Natural killer cell (primary cell): ENCODE data around the gene ATM. TPM values are rescaled to one million over a fixed set of nuclear protein-coding genes. Genes with fewer than 3 reads are reported as not detected.

Experiments
- ATAC-seq, 3 donors: fragments of 150-1000 bp in 2 of 3; fragments of 200-7000 bp in 1 of 3; cut with Tn5 transposase; 1 replicate in 1 of 3; 2 replicates in 2 of 3; pipeline ENCODE4 v1.10.0; 2021; ENCODE audit warnings: mild to moderate bottlenecking in 2 of 3, moderate library complexity in 2 of 3
- DNase-seq, 2 donors: peaks; one replicate each; pipeline versions ENCODE4 v3.0.0 to v3.0.0-alpha.2; 2013 to 2021; ENCODE audit warnings: mixed read lengths in 1 of 2
- H3K27ac ChIP-seq: one replicate; pipeline ENCODE4 v1.5.1; 2013; ENCODE audit warnings: mild to moderate bottlenecking, low read length
- H3K27me3 ChIP-seq: one replicate; pipeline ENCODE4 v1.6.1; 2013; ENCODE audit warnings: low read length; ENCODE audit not compliant: control insufficient read depth, insufficient read depth
- H3K36me3 ChIP-seq: one replicate; pipeline ENCODE4 v1.6.1; 2013; ENCODE audit warnings: low read length; ENCODE audit not compliant: control insufficient read depth, insufficient read depth
- H3K4me1 ChIP-seq: one replicate; pipeline ENCODE4 v1.6.1; 2013; ENCODE audit warnings: low read length; ENCODE audit not compliant: control insufficient read depth, insufficient read depth
- H3K4me3 ChIP-seq: one replicate; pipeline ENCODE4 v1.5.1; 2013; ENCODE audit warnings: low read length
- H3K9me3 ChIP-seq: one replicate; pipeline ENCODE4 v1.6.1; 2013; ENCODE audit warnings: low read length; ENCODE audit not compliant: control insufficient read depth, insufficient read depth
- H3K27ac Mint-ChIP-seq, 2 donors: one replicate each; pipeline ENCODE4 v1.8.0; 2022; ENCODE audit warnings: mild to moderate bottlenecking in 2 of 2, mixed read lengths in 2 of 2, moderate library complexity in 1 of 2
- H3K27me3 Mint-ChIP-seq, 2 donors: one replicate each; pipeline ENCODE4 v1.8.0; 2022; ENCODE audit warnings: low read depth in 2 of 2, mixed read lengths in 2 of 2
- H3K36me3 Mint-ChIP-seq: one replicate; pipeline ENCODE4 v1.8.0; 2022; ENCODE audit warnings: mixed read lengths
- H3K4me1 Mint-ChIP-seq, 2 donors: one replicate each; pipeline ENCODE4 v1.8.0; 2022; ENCODE audit warnings: mixed read lengths in 2 of 2
- H3K4me3 Mint-ChIP-seq: one replicate; pipeline ENCODE4 v1.8.0; 2022; ENCODE audit warnings: mild to moderate bottlenecking, moderate library complexity, mixed read lengths
- H3K9me3 Mint-ChIP-seq, 2 donors: one replicate each; pipeline ENCODE4 v1.8.0; 2022; ENCODE audit warnings: mixed read lengths in 2 of 2
- CTCF ChIP-seq: fragments of 200-600 bp; IDR thresholded peaks from one replicate; pipeline ENCODE4 v1.8.0; 2022; ENCODE audit warnings: antibody characterized with exemption
- WGBS: methylation state at CpG from one replicate; pipeline ENCODE4 v1.1.7; 2013; ENCODE audit warnings: missing lambda C conversion rate; ENCODE audit not compliant: insufficient coverage; 5-methylcytosine and 5-hydroxymethylcytosine counted together
- intact Hi-C: fragments of 100-400 bp; cut with micrococcal nuclease; formaldehyde crosslinking; loops from one replicate; pipeline ENCODE4 v1.14.2; 2022
- total RNA-seq, 4 donors: library from RNA; stranded (reverse); fragments of 120-200 nt in 1 of 4; gene quantifications; one replicate each; pipeline versions ENCODE4 v1.2.3 to v1.2.4, GENCODE V29; 2013 to 2022

Gene ATM
- total RNA-seq, 3 donors from 2014 or later (not counting 1 experiment from before 2014, with no cell fraction given) = 502 to 568 (median 539) TPM

GRCh38 chr11:108341654-108342053 lies 118.8 kb downstream of the ATM start:
- H3K9me3 ChIP-seq = no peaks in the 10 kb centered on the region
- peak overlapping the region in 1 of 2 donors; percentile 4 for H3K27ac Mint-ChIP-seq
- no peaks in the 10 kb centered on the region for H3K27me3 ChIP-seq
- no peak for TF ChIP-seq CTCF
- WGBS = 100% methylated on average over 2 of the region's 4 CpGs
- peaks cover 0 to 23% of the 10 kb centered on the region in 2 donors for H3K4me1 Mint-ChIP-seq
- H3K9me3 Mint-ChIP-seq = no peaks in the 10 kb centered on the region
- DNase-seq (no peak), ATAC-seq (no peak)
- H3K36me3 ChIP-seq = peaks cover 52% of the 10 kb centered on the region
- H3K4me3 Mint-ChIP-seq = no peak overlapping the region
- no peak overlapping the region for H3K4me3 ChIP-seq
- intact Hi-C loops = no loop called here
- peaks cover 12% of the 10 kb centered on the region for H3K36me3 Mint-ChIP-seq
- no peaks in the 10 kb centered on the region for H3K4me1 ChIP-seq
- H3K27ac ChIP-seq = no peak overlapping the region
- H3K27me3 Mint-ChIP-seq = no peaks in the 10 kb centered on the region

GRCh38 chr11:108343714-108344113 lies 120.8 kb downstream of the ATM start:
- Histone ChIP-seq H3K36me3 (peaks cover 49% of the 10 kb centered on the region), H3K27me3 (no peaks in the 10 kb centered on the region), H3K27ac (no peak overlapping the region), H3K4me3 (no peak overlapping the region), H3K4me1 (no peaks in the 10 kb centered on the region), H3K9me3 (no peaks in the 10 kb centered on the region)
- Mint-ChIP-seq H3K9me3 (no peaks in the 10 kb centered on the region), H3K36me3 (peaks cover 8% of the 10 kb centered on the region), H3K4me3 (no peak overlapping the region), H3K4me1 (peaks cover 6 to 23% of the 10 kb centered on the region in 2 donors), H3K27ac (peak overlapping the region; percentile 44 to 57), H3K27me3 (no peaks in the 10 kb centered on the region)
- 100% methylated on average over 2 of the region's 2 CpGs for WGBS
- intact Hi-C loops = no loop called here
- no peak for TF ChIP-seq CTCF
- ATAC-seq (no peak), DNase-seq (no peak)

- Histone ChIP-seq H3K4me3 (no peak overlapping the region), H3K36me3 (peaks cover 57% of the 10 kb centered on the region), H3K27me3 (no peaks in the 10 kb centered on the region), H3K4me1 (no peaks in the 10 kb centered on the region), H3K9me3 (no peaks in the 10 kb centered on the region), H3K27ac (no peak overlapping the region)
- WGBS = 98% methylated on average over 4 of the region's 4 CpGs
- H3K9me3 Mint-ChIP-seq = no peaks in the 10 kb centered on the region
- H3K27me3 Mint-ChIP-seq = no peaks in the 10 kb centered on the region
- no peak for ATAC-seq
- no peak for TF ChIP-seq CTCF
- peaks cover 20% of the 10 kb centered on the region for H3K36me3 Mint-ChIP-seq
- peak overlapping the region in 1 of 2 donors; percentile 84 for H3K27ac Mint-ChIP-seq
- DNase-seq = no peak
- H3K4me1 Mint-ChIP-seq = peaks cover 20 to 23% of the 10 kb centered on the region in 2 donors
- H3K4me3 Mint-ChIP-seq = no peak overlapping the region
- intact Hi-C loops = no loop called here
Observed at GRCh38 chr11:108345767-108346166, 122.9 kb downstream of the ATM start.

GRCh38 chr11:108346451-108346850 lies 123.6 kb downstream of the ATM start:
- no peaks in the 10 kb centered on the region for H3K9me3 ChIP-seq
- no peaks in the 10 kb centered on the region for H3K4me1 ChIP-seq
- ATAC-seq (no peak), DNase-seq (no peak)
- Mint-ChIP-seq H3K4me1 (peaks cover 19 to 20% of the 10 kb centered on the region in 2 donors), H3K9me3 (no peaks in the 10 kb centered on the region), H3K36me3 (peaks cover 24% of the 10 kb centered on the region), H3K27ac (peak overlapping the region in 1 of 2 donors; percentile 84), H3K27me3 (no peaks in the 10 kb centered on the region), H3K4me3 (no peak overlapping the region)
- no peak for TF ChIP-seq CTCF
- H3K27ac ChIP-seq = no peak overlapping the region
- H3K27me3 ChIP-seq = no peaks in the 10 kb centered on the region
- intact Hi-C loops = no loop called here
- no peak overlapping the region for H3K4me3 ChIP-seq
- peaks cover 62% of the 10 kb centered on the region for H3K36me3 ChIP-seq
